ENCODE data around the gene MC1R.
"Not testable (repeated sequence)": the region's sequence is repeated elsewhere in the genome, so short reads cannot be mapped to it uniquely, and the experiment has no call there.

Gene MC1R

GRCh38 chr16:89910717-89911354 lies 7.8 kb upstream of the MC1R start:
- DNase-seq = peak in 1 of 42 donors; percentile 11
- intact Hi-C loops (cut with DNase I) = no loop called here

GRCh38 chr16:89911375-89911774 lies 7.3 kb upstream of the MC1R start:
- intact Hi-C loops (cut with DNase I) = no loop called here
- DNase-seq = no peak

GRCh38 chr16:89912143-89912542 lies 6.5 kb upstream of the MC1R start:
- intact Hi-C loops (cut with DNase I) = no loop called here
- DNase-seq = no peak

GRCh38 chr16:89912627-89913026 lies 6.0 kb upstream of the MC1R start:
- no peak for DNase-seq
- intact Hi-C loops (cut with DNase I) = no loop called here

GRCh38 chr16:89913408-89914387 lies 5.0 kb upstream of the MC1R start:
- intact Hi-C loops (cut with DNase I) = no loop called here

GRCh38 chr16:89914642-89915285 lies 3.9 kb upstream of the MC1R start:
- DNase-seq; intact Hi-C loops (cut with DNase I): not testable (repeated sequence)

More at GRCh38 chr16:89913408-89914387, 5.0 kb upstream of the MC1R start:
- DNase-seq = no peak

GRCh38 chr16:89915303-89916232 lies 3.1 kb upstream of the MC1R start:
- peak in 16 of 42 donors; percentile 19 to 72 (median 52) for DNase-seq
- intact Hi-C loops (cut with DNase I) = no loop called here

GRCh38 chr16:89917773-89918452 lies 749 bp upstream of the MC1R start:
- peak; percentile 36 to 87 (median 66) for DNase-seq

GRCh38 chr16:89919535-89920406 lies 1.1 kb downstream of the MC1R start:
- intact Hi-C loops (cut with DNase I) = no loop called here
- no peak for DNase-seq

More at GRCh38 chr16:89917773-89918452, 749 bp upstream of the MC1R start:
- intact Hi-C loops (cut with DNase I) = no loop called here

GRCh38 chr16:89920723-89921122 lies 2.1 kb downstream of the MC1R start:
- intact Hi-C loops (cut with DNase I) = no loop called here
- no peak for DNase-seq

- DNase-seq = no peak
- intact Hi-C loops (cut with DNase I) = no loop called here
These were observed 2.6 kb downstream of the MC1R start for GRCh38 chr16:89921131-89921701.

- DNase-seq = peak in 10 of 42 donors; percentile 17 to 82 (median 58)
- intact Hi-C loops (cut with DNase I) = no loop called here
These were observed 3.2 kb downstream of the MC1R start for GRCh38 chr16:89921702-89922476.

GRCh38 chr16:89922477-89922883 lies 3.8 kb downstream of the MC1R start:
- intact Hi-C loops (cut with DNase I) = no loop called here
- DNase-seq = peak in 31 of 42 donors; percentile 26 to 88 (median 58)

- intact Hi-C loops (cut with DNase I) = no loop called here
- DNase-seq = peak in 41 of 42 donors; percentile 58 to 95 (median 85)
These were observed 4.4 kb downstream of the MC1R start, which contains the start of gene TUBB3 for GRCh38 chr16:89922884-89923639. TSS of gene TUBB3 (plus strand) at chr16:89923342. CDS start at chr16:89923402, 60 bp downstream.
